WERI-Rb-1 (cell line): ENCODE data around the gene PLA2G5.

Experiments used
- DNase-seq: peaks from one replicate; pipeline ENCODE4 v3.0.0-alpha.2; 2020
- H3K27ac ChIP-seq: fragments of 250-450 bp; sonication (Bioruptor Pico); 2 replicates; pipeline ENCODE4 v1.5.1; 2020; ENCODE audit warnings: mild to moderate bottlenecking, moderate library complexity
- H3K27me3 ChIP-seq: fragments of 250-450 bp; sonication (Bioruptor Pico); 2 replicates; pipeline ENCODE4 v1.5.1; 2021; ENCODE audit warnings: mild to moderate bottlenecking, low read depth, moderate library complexity; ENCODE audit not compliant: insufficient read depth, severe bottlenecking
- H3K36me3 ChIP-seq: fragments of 250-450 bp; sonication (Bioruptor Pico); 2 replicates; pipeline ENCODE4 v1.5.1; 2020; ENCODE audit warnings: mild to moderate bottlenecking, moderate library complexity
- H3K4me3 ChIP-seq: 2 replicates; pipeline ENCODE4 v1.5.1; 2011; ENCODE audit warnings: low read depth, mild to moderate bottlenecking, control low read depth, low read length
- H3K9me3 ChIP-seq: fragments of 250-450 bp; sonication (Bioruptor Pico); 2 replicates; pipeline ENCODE4 v1.5.1; 2021; ENCODE audit warnings: mild to moderate bottlenecking, moderate library complexity; ENCODE audit not compliant: severe bottlenecking
- TF ChIP-seq, protein P1 (sequence below): IDR thresholded peaks from 2 replicates; pipeline ENCODE4 v1.5.1; 2011; ENCODE audit warnings: low read depth, mild to moderate bottlenecking, control low read depth, inconsistent platforms, low read length

The PLA2G5 gene

DNA sequence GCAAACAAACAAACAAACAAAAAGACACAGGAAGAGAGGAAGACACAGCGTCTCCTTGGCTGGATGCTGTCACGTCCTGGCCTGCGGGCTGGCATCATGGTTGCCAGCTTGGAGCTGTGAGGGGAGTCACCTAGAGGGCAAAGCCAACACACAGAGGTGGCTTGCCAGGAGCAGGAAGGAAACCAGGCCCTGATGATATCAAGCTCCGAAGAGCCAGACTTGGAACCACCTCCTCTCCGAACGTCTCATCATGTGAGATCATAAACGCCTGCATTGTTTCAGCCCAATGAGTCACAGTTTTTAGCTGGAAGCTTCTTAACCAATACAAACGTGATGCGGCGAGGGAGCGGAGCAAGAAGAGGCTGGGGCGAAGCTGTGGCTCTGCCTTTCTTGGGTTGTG, 40.7 kb downstream of the PLA2G5 start:
- Histone ChIP-seq H3K9me3 (no peaks in the 10 kb centered on the region), H3K27me3 (no peaks in the 10 kb centered on the region), H3K36me3 (no peaks in the 10 kb centered on the region), H3K27ac (no peak overlapping the region), H3K4me3 (no peak overlapping the region)
- TF ChIP-seq, protein P1, sequence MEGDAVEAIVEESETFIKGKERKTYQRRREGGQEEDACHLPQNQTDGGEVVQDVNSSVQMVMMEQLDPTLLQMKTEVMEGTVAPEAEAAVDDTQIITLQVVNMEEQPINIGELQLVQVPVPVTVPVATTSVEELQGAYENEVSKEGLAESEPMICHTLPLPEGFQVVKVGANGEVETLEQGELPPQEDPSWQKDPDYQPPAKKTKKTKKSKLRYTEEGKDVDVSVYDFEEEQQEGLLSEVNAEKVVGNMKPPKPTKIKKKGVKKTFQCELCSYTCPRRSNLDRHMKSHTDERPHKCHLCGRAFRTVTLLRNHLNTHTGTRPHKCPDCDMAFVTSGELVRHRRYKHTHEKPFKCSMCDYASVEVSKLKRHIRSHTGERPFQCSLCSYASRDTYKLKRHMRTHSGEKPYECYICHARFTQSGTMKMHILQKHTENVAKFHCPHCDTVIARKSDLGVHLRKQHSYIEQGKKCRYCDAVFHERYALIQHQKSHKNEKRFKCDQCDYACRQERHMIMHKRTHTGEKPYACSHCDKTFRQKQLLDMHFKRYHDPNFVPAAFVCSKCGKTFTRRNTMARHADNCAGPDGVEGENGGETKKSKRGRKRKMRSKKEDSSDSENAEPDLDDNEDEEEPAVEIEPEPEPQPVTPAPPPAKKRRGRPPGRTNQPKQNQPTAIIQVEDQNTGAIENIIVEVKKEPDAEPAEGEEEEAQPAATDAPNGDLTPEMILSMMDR: no peak
- no peak for DNase-seq

DNA sequence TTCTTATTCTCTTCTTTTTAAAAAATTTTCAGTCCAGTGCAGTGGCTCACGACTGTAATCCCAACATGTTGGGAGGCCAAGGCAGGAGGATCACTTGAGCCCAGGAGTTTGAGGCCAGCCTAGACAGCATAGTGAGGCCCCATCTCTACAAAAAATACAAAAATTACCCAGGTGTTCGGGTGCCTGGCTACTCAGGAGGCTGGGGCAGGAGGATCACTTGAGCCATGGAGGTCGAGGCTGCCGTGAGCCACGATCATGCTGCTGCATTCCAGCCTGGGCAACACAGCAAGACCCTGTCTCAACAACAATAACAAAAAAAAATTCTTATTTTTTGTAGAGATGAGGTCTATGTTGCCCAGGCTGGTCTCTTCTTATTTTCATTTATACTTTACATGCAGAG, 41.5 kb downstream of the PLA2G5 start:
- Histone ChIP-seq H3K36me3 (no peaks in the 10 kb centered on the region), H3K27me3 (no peaks in the 10 kb centered on the region), H3K4me3 (no peak overlapping the region), H3K27ac (no peak overlapping the region), H3K9me3 (no peaks in the 10 kb centered on the region)
- TF ChIP-seq, protein P1: no peak
- DNase-seq: no peak

DNA sequence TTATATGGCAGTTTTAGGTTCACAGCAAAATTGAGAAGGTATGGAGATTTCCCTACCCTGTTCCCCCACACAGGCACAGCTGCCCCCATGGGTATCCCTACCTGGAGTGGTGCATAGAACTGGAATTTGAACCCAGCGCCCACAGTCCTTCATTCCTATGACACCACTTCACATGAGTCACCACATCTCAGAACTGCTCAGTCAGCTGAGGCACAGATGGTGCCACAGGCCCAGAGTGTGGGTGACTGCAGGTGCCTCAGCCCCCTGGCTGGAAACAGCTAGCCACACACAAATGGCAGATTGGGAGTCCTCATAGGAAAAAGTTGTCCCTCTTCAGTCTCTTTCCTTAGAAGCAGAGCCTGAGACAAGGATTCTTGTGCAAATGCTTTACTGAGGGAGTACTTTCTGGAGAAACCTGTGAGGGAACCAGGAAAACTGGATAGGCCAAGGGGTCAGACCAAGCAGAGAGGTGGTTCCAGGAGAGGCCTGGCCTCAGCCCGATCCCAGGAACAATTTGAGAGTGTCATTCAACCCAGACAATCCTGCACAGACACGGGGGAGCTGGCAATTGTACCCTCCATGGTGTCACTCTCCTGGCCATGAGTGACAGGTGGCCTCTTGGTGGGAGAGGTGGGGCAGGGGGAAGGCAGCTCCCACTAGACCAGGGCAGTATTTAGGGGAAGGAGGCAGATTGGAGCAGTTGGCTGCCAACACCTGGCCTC, 42.4 kb downstream of the PLA2G5 start:
- H3K36me3 ChIP-seq: no peaks in the 10 kb centered on the region
- H3K27ac ChIP-seq: no peak overlapping the region
- H3K4me3 ChIP-seq: no peak overlapping the region
- DNase-seq: no peak
- TF ChIP-seq, protein P1: no peak
- no peaks in the 10 kb centered on the region for H3K9me3 ChIP-seq
- H3K27me3 ChIP-seq: no peaks in the 10 kb centered on the region

DNA sequence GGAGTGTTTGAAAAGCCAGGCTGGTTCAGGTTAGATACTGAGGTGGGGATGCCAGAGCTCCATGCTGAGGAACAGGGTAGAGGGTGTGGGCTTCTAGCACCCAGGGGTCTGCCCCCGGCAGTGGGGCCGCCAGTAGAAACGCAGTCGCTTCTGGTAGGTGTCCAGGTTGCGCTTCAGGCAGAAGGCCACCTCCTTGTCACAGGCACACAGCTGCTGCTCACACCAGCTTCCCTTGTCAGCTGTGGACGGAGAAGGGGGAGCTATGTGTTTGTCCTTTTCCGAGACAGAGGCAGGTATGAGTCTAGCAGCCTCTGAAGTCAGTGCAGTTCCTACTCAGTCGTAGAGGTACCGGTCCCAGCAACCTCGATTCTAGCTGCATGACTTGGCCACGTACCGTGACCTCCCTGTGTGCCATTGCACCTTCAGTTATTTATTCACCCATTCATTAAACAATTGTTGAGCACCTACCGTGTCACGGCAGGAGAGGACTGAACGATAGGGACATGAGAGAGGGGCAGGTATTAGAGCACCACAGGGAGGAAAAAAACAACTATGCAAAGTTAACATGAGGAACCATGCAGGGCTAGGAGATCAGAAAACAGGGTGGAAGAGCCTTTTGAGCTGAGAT, 44.1 kb downstream of the PLA2G5 start:
- Histone ChIP-seq H3K36me3 (no peaks in the 10 kb centered on the region), H3K27me3 (no peaks in the 10 kb centered on the region), H3K27ac (no peak overlapping the region), H3K9me3 (no peaks in the 10 kb centered on the region), H3K4me3 (no peak overlapping the region)
- no peak for DNase-seq
- TF ChIP-seq, protein P1: no peak

DNA sequence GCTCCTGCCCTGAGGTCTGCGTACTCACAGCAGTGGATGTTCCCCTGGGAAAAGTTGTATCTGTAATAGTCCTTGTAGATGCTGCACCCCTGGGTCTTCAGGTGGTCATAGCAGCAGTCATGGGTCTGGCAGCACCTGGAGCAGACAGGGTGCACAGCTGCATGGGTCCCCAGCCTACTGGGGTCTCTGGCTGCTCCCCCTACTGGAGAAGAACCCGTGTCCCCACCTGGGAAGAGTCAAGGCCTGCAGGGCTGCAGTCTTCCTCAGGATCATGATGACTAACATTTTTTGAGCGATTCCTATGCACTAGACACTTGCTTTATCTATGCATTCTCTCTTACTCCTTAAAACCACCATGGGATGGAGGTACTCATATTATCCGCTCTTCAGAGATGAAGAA, 45.5 kb downstream of the PLA2G5 start:
- Histone ChIP-seq H3K27ac (no peak overlapping the region), H3K4me3 (no peak overlapping the region), H3K9me3 (no peaks in the 10 kb centered on the region), H3K27me3 (no peaks in the 10 kb centered on the region), H3K36me3 (no peaks in the 10 kb centered on the region)
- DNase-seq: no peak
- TF ChIP-seq, protein P1: 0 out of 2 replicates have a peak, but pooled peaks have one; percentile 28
